Measurements from ENCODE around the gene KCNH1. TPM values are rescaled to one million over a fixed set of nuclear protein-coding genes. Genes with fewer than 3 reads are reported as not detected.

Gene KCNH1
- total RNA-seq, 1 donor from 2014 or later, result not detected

GRCh38 chr1:210633636-210634035, 500.3 kb downstream of the KCNH1 start:
- H3K36me3 ChIP-seq, result no peaks in the 10 kb centered on the region
- H3K27me3 ChIP-seq (ENCODE audit: low read depth), result no peaks in the 10 kb centered on the region
- ATAC-seq (no peak), DNase-seq (no peak)
- no peaks in the 10 kb centered on the region for H3K4me1 ChIP-seq
- intact Hi-C loops (cut with DNase I), result no loop called here
- H3K9me3 ChIP-seq, result no peaks in the 10 kb centered on the region
- no peak overlapping the region for H3K4me3 ChIP-seq
- no peak for TF ChIP-seq CTCF (IDR thresholded peaks at IDR 0.05)
- H3K27ac ChIP-seq, result no peak overlapping the region

GRCh38 chr1:210633140-210633539, 500.8 kb downstream of the KCNH1 start:
- intact Hi-C loops (cut with DNase I), result no loop called here
- Histone ChIP-seq H3K4me1 (no peaks in the 10 kb centered on the region), H3K4me3 (no peak overlapping the region), H3K36me3 (no peaks in the 10 kb centered on the region), H3K27ac (no peak overlapping the region), H3K27me3 (ENCODE audit: low read depth) (no peaks in the 10 kb centered on the region), H3K9me3 (no peaks in the 10 kb centered on the region)
- no peak for DNase-seq
- ATAC-seq, result no peak
- no peak for TF ChIP-seq CTCF (IDR thresholded peaks at IDR 0.05)

- Histone ChIP-seq H3K4me3 (no peak overlapping the region), H3K4me1 (no peaks in the 10 kb centered on the region), H3K36me3 (no peaks in the 10 kb centered on the region), H3K9me3 (no peaks in the 10 kb centered on the region), H3K27ac (no peak overlapping the region), H3K27me3 (ENCODE audit: low read depth) (no peaks in the 10 kb centered on the region)
- ATAC-seq (no peak), DNase-seq (no peak)
- intact Hi-C loops (cut with DNase I), result no loop called here
- no peak for TF ChIP-seq CTCF (IDR thresholded peaks at IDR 0.05)
These were observed 502.5 kb downstream of the KCNH1 start for GRCh38 chr1:210631399-210631798.

GRCh38 chr1:210629276-210629675, 504.7 kb downstream of the KCNH1 start:
- no peak overlapping the region for H3K27ac ChIP-seq
- no peaks in the 10 kb centered on the region for H3K4me1 ChIP-seq
- TF ChIP-seq CTCF (IDR thresholded peaks at IDR 0.05), result no peak
- no peaks in the 10 kb centered on the region for H3K36me3 ChIP-seq
- no peak overlapping the region for H3K4me3 ChIP-seq
- intact Hi-C loops (cut with DNase I), result no loop called here
- no peak for DNase-seq
- H3K27me3 ChIP-seq (ENCODE audit: low read depth), result no peaks in the 10 kb centered on the region
- no peak for ATAC-seq
- H3K9me3 ChIP-seq, result no peaks in the 10 kb centered on the region

GRCh38 chr1:210627755-210628154, 506.2 kb downstream of the KCNH1 start:
- ATAC-seq (no peak), DNase-seq (no peak)
- no peaks in the 10 kb centered on the region for H3K27me3 ChIP-seq (ENCODE audit: low read depth)
- no peak overlapping the region for H3K4me3 ChIP-seq
- no peaks in the 10 kb centered on the region for H3K4me1 ChIP-seq
- no peaks in the 10 kb centered on the region for H3K36me3 ChIP-seq
- intact Hi-C loops (cut with DNase I), result no loop called here
- TF ChIP-seq CTCF (IDR thresholded peaks at IDR 0.05), result no peak
- no peaks in the 10 kb centered on the region for H3K9me3 ChIP-seq
- H3K27ac ChIP-seq, result no peak overlapping the region

Other genes starting within 250 kb of the KCNH1 start
- gene RCOR3, start 125.2 kb upstream of the KCNH1 start, total RNA-seq, result 52.3 TPM
- gene TRAF5, start 192.7 kb upstream of the KCNH1 start, total RNA-seq, result 8.8 TPM

All from lower lobe of right lung (tissue), 2 donors.